Loucy (cell line): Measurements from ENCODE around the gene CDK2.
"Not testable (repeated sequence)": the region's sequence is repeated elsewhere in the genome, so short reads cannot be mapped to it uniquely, and the experiment has no call there.

Source experiments
- H2AFZ ChIP-seq: fragments of 200-600 bp; sonication (generic); 2 replicates; pipeline ENCODE4 v1.6.0; 2016; ENCODE audit warnings: antibody characterized with exemption, mild to moderate bottlenecking, low read length, moderate library complexity
- H3F3A ChIP-seq: fragments of 200-600 bp; 2 replicates; pipeline ENCODE4 v1.6.0; 2016; ENCODE audit warnings: antibody characterized with exemption, low read depth, mild to moderate bottlenecking
- H3K27me3 ChIP-seq: fragments of 200-600 bp; sonication (generic); 2 replicates; pipeline ENCODE4 v1.6.1; 2014; ENCODE audit warnings: low read length, mild to moderate bottlenecking; ENCODE audit not compliant: insufficient read depth, poor library complexity, severe bottlenecking
- H3K36me3 ChIP-seq: fragments of 200-600 bp; sonication (generic); 2 replicates; pipeline ENCODE4 v1.6.1; 2016; ENCODE audit warnings: low read length; ENCODE audit not compliant: insufficient read depth
- H3K4me1 ChIP-seq: fragments of 200-600 bp; sonication (generic); 2 replicates; pipeline ENCODE4 v1.5.1; 2014; ENCODE audit warnings: low read length, mild to moderate bottlenecking; ENCODE audit not compliant: insufficient read depth, poor library complexity, severe bottlenecking
- H3K4me2 ChIP-seq: fragments of 200-600 bp; sonication (generic); 2 replicates; pipeline ENCODE4 v1.6.0; 2014; ENCODE audit warnings: antibody characterized with exemption, low read length, low read depth, mild to moderate bottlenecking; ENCODE audit not compliant: poor library complexity, severe bottlenecking
- H3K4me3 ChIP-seq: fragments of 200-600 bp; sonication (generic); 2 replicates; pipeline ENCODE4 v1.5.1; 2014; ENCODE audit warnings: low read length, mild to moderate bottlenecking, mixed read lengths; ENCODE audit not compliant: poor library complexity, severe bottlenecking
- H3K79me2 ChIP-seq: fragments of 200-600 bp; sonication (generic); 2 replicates; pipeline ENCODE4 v1.6.1; 2014; ENCODE audit warnings: low read length; ENCODE audit not compliant: insufficient read depth
- H3K9ac ChIP-seq: fragments of 200-600 bp; sonication (generic); 2 replicates; pipeline ENCODE4 v1.6.0; 2014; ENCODE audit warnings: mild to moderate bottlenecking, low read depth, low read length, moderate library complexity; ENCODE audit not compliant: poor library complexity, severe bottlenecking
- H3K9me2 ChIP-seq: fragments of 200-600 bp; sonication (generic); replicated peaks from 2 replicates; pipeline ENCODE4 v1.6.1; 2016; ENCODE audit warnings: low read depth, low read length, mixed read lengths
- H3K9me3 ChIP-seq: fragments of 200-600 bp; sonication (generic); 2 replicates; pipeline ENCODE4 v1.6.1; 2014; ENCODE audit warnings: mild to moderate bottlenecking, antibody characterized with exemption, low read length, low read depth; ENCODE audit not compliant: insufficient read depth
- H4K20me1 ChIP-seq: fragments of 200-600 bp; sonication (generic); 2 replicates; pipeline ENCODE4 v1.6.0; 2014; ENCODE audit warnings: antibody characterized with exemption, low read length, mild to moderate bottlenecking; ENCODE audit not compliant: insufficient read depth, poor library complexity, severe bottlenecking
- CTCF ChIP-seq: fragments of 200-600 bp; sonication (generic); conservative IDR thresholded peaks from 2 replicates; pipeline ENCODE4 v1.5.1; 2014; ENCODE audit warnings: mild to moderate bottlenecking, antibody characterized with exemption, low read length
- EZH2phosphoT487 ChIP-seq: fragments of 200-600 bp; IDR thresholded peaks from 2 replicates; pipeline ENCODE4 v1.6.1; 2018; ENCODE audit warnings: antibody characterized with exemption, mild to moderate bottlenecking, moderate library complexity, borderline replicate concordance

The CDK2 gene

GRCh38 chr12:55996715-55997534 is 30.3 kb downstream of the CDK2 start, which contains the start of gene SUOX:
TSS of gene SUOX (plus strand) at chr12:55997276. CDS start at chr12:56002222, 4,946 bp downstream.
- Histone ChIP-seq H3K27me3 (no peaks in the 10 kb centered on the region), H3F3A (no peaks in the 10 kb centered on the region), H3K4me2 (no peak within 1 kb of the TSS), H3K9me2 (no peaks in the 10 kb centered on the region), H4K20me1 (no peaks in the 10 kb centered on the region), H3K79me2 (no peaks in the 10 kb centered on the region), H3K9me3 (no peaks in the 10 kb centered on the region), H3K9ac (no peak within 1 kb of the TSS), H2AFZ (no peak within 1 kb of the TSS), H3K4me3 (no peak within 1 kb of the TSS), H3K4me1 (no peaks in the 10 kb centered on the region), H3K36me3 (peaks cover 11% of the 10 kb centered on the region; the same call in 1 of the 2 replicates)
- TF ChIP-seq CTCF (no peak), EZH2phosphoT487 (no peak)

- Histone ChIP-seq H2AFZ (no peak overlapping the region), H3K9me2 (no peaks in the 10 kb centered on the region), H3K4me3 (no peak overlapping the region), H3K79me2 (no peaks in the 10 kb centered on the region), H3K4me2 (no peak overlapping the region), H4K20me1 (no peaks in the 10 kb centered on the region), H3K4me1 (no peaks in the 10 kb centered on the region), H3F3A (no peaks in the 10 kb centered on the region), H3K9me3 (no peaks in the 10 kb centered on the region), H3K36me3 (peaks cover 5% of the 10 kb centered on the region; the same call in 1 of the 2 replicates), H3K27me3 (no peaks in the 10 kb centered on the region), H3K9ac (no peak overlapping the region)
- no peak for TF ChIP-seq CTCF
- no peak for TF ChIP-seq EZH2phosphoT487
Measured at GRCh38 chr12:55997535-55997859, 30.9 kb downstream of the CDK2 start.

- H3K4me2 ChIP-seq, H3K9ac ChIP-seq, H3F3A ChIP-seq, H2AFZ ChIP-seq, H4K20me1 ChIP-seq, H3K9me3 ChIP-seq, H3K36me3 ChIP-seq, H3K4me3 ChIP-seq, H3K27me3 ChIP-seq, H3K79me2 ChIP-seq, H3K9me2 ChIP-seq, H3K4me1 ChIP-seq: not testable (repeated sequence)
Measured at GRCh38 chr12:55999522-55999921, 32.9 kb downstream of the CDK2 start.

- not testable (repeated sequence) for H3K79me2 ChIP-seq, H3K9ac ChIP-seq, H3K4me1 ChIP-seq, H3K9me2 ChIP-seq, H4K20me1 ChIP-seq, H3K36me3 ChIP-seq, H3K4me2 ChIP-seq, H3K9me3 ChIP-seq, H3F3A ChIP-seq, H2AFZ ChIP-seq, H3K4me3 ChIP-seq, H3K27me3 ChIP-seq
Measured at GRCh38 chr12:55999999-56000540, 33.4 kb downstream of the CDK2 start.
